ENCODE measurements around the gene SBF2. TPM values are rescaled to one million over a fixed set of nuclear protein-coding genes. Genes with fewer than 3 reads are reported as not detected.
"Not testable (repeated sequence)": the region's sequence is repeated elsewhere in the genome, so short reads cannot be mapped to it uniquely, and the experiment has no call there.

The SBF2 gene
- total RNA-seq, 1 donor = 61.2 TPM

DNA sequence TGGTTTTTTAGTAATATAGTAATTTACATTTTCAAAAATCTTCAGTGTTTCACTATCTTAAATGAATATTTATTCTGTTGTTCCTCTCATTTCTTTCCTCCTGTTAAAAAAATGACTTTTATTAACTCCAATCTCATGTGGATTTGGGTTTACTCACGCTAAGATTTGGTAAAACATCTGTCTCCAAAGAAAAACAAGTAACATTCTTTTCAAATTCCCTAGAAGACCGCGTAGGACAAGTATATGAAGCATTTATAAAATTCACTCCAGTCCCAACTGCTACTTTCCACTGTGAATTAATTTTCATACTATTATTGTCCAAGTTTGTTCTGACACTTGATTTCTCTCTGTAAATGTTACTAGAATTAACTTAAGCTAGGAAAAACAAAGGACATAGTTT lies 26.2 kb downstream of the SBF2 start:
- Histone ChIP-seq H3K36me3 (ENCODE audit: insufficient read depth, low read length) (no peaks in the 10 kb centered on the region), H3K4me1 (ENCODE audit: insufficient read depth, low read length) (peaks cover 34% of the 10 kb centered on the region), H3K4me3 (ENCODE audit: insufficient read depth, low read length) (no peak overlapping the region), H3K27me3 (ENCODE audit: insufficient read depth, low read length) (no peaks in the 10 kb centered on the region), H4K20me1 (ENCODE audit: insufficient read depth, low read length) (peaks cover 14% of the 10 kb centered on the region), H3K4me2 (ENCODE audit: insufficient read depth, low read length) (no peak overlapping the region), H2AFZ (ENCODE audit: low read length) (no peak overlapping the region), H3K9me3 (ENCODE audit: low read depth, low read length) (no peaks in the 10 kb centered on the region), H3K27ac (ENCODE audit: low read depth, low read length) (no peak overlapping the region), H3K79me2 (ENCODE audit: insufficient read depth, low read length) (peaks cover 57% of the 10 kb centered on the region)
- DNase-seq (ENCODE audit: insufficient read length, low spot score, missing footprints) = no peak
- TF ChIP-seq, protein P1, sequence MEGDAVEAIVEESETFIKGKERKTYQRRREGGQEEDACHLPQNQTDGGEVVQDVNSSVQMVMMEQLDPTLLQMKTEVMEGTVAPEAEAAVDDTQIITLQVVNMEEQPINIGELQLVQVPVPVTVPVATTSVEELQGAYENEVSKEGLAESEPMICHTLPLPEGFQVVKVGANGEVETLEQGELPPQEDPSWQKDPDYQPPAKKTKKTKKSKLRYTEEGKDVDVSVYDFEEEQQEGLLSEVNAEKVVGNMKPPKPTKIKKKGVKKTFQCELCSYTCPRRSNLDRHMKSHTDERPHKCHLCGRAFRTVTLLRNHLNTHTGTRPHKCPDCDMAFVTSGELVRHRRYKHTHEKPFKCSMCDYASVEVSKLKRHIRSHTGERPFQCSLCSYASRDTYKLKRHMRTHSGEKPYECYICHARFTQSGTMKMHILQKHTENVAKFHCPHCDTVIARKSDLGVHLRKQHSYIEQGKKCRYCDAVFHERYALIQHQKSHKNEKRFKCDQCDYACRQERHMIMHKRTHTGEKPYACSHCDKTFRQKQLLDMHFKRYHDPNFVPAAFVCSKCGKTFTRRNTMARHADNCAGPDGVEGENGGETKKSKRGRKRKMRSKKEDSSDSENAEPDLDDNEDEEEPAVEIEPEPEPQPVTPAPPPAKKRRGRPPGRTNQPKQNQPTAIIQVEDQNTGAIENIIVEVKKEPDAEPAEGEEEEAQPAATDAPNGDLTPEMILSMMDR (IDR thresholded peaks at IDR 0.05; ENCODE audit: extremely low read depth, low read depth, low read length) = no peak

- no peak overlapping the region for H3K4me3 ChIP-seq (ENCODE audit: insufficient read depth, low read length)
- DNase-seq (ENCODE audit: insufficient read length, low spot score, missing footprints) = no peak
- H2AFZ ChIP-seq (ENCODE audit: low read length) = no peak overlapping the region
- peaks cover 14% of the 10 kb centered on the region for H4K20me1 ChIP-seq (ENCODE audit: insufficient read depth, low read length)
- TF ChIP-seq, protein P1 (IDR thresholded peaks at IDR 0.05; ENCODE audit: extremely low read depth, low read depth, low read length) = no peak
- no peaks in the 10 kb centered on the region for H3K9me3 ChIP-seq (ENCODE audit: low read depth, low read length)
- H3K4me2 ChIP-seq (ENCODE audit: insufficient read depth, low read length) = no peak overlapping the region
- no peaks in the 10 kb centered on the region for H3K36me3 ChIP-seq (ENCODE audit: insufficient read depth, low read length)
- no peak overlapping the region for H3K27ac ChIP-seq (ENCODE audit: low read depth, low read length)
- H3K4me1 ChIP-seq (ENCODE audit: insufficient read depth, low read length) = peaks cover 39% of the 10 kb centered on the region
- no peaks in the 10 kb centered on the region for H3K27me3 ChIP-seq (ENCODE audit: insufficient read depth, low read length)
- peaks cover 69% of the 10 kb centered on the region for H3K79me2 ChIP-seq (ENCODE audit: insufficient read depth, low read length)
These were observed 28.1 kb downstream of the SBF2 start for GRCh38 chr11:10265936-10266335.

DNA sequence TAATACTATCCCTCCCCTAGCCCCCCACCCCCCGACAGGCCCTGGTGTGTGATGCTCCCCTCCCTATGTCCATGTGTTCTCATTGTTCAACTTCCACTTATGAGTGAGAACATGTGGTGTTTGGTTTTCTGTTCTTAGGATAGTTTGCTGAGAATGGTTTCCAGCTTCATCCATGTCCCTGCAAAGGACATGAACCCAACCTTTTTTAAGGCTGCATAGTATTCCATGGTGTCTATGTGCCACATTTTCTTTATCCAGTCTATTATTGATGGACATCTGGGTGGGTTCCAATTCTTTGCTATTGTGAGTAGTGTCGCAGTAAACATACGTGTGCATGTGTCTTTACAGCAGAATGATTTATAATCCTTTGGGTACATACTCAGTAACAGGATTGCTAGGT lies 29.3 kb downstream of the SBF2 start:
- Histone ChIP-seq H3K79me2 (ENCODE audit: insufficient read depth, low read length) (peaks cover 69% of the 10 kb centered on the region), H3K4me1 (ENCODE audit: insufficient read depth, low read length) (peaks cover 39% of the 10 kb centered on the region), H4K20me1 (ENCODE audit: insufficient read depth, low read length) (peaks cover 14% of the 10 kb centered on the region)
- not testable (repeated sequence) for DNase-seq (ENCODE audit: insufficient read length, low spot score, missing footprints); H3K9me3 ChIP-seq (ENCODE audit: low read depth, low read length); H3K27me3 ChIP-seq (ENCODE audit: insufficient read depth, low read length); H3K4me3 ChIP-seq (ENCODE audit: insufficient read depth, low read length); H3K36me3 ChIP-seq (ENCODE audit: insufficient read depth, low read length); H3K4me2 ChIP-seq (ENCODE audit: insufficient read depth, low read length); H2AFZ ChIP-seq (ENCODE audit: low read length); H3K27ac ChIP-seq (ENCODE audit: low read depth, low read length)

DNA sequence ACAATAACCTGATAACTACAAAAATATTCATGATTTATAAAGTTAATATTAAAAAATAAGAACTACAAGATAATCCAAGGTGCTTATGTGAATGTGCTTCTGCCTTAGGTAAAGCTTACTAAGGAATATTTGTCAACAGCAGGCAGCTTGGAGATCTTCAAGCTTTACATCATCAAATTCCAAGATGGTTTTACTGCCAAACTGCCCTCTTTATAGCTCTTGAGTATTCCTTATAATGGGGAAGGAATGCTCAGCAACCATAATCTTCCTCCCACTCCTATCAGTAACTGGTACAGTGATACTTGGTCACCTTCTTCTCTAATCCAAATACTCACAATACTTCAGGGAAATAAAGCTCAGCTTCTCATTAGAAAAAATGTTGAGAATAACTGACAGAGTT lies 30.1 kb downstream of the SBF2 start:
- H3K27me3 ChIP-seq (ENCODE audit: insufficient read depth, low read length) = no peaks in the 10 kb centered on the region
- no peak overlapping the region for H3K4me3 ChIP-seq (ENCODE audit: insufficient read depth, low read length)
- H3K4me1 ChIP-seq (ENCODE audit: insufficient read depth, low read length) = peaks cover 32% of the 10 kb centered on the region
- H2AFZ ChIP-seq (ENCODE audit: low read length) = no peak overlapping the region
- no peaks in the 10 kb centered on the region for H3K36me3 ChIP-seq (ENCODE audit: insufficient read depth, low read length)
- peaks cover 66% of the 10 kb centered on the region for H3K79me2 ChIP-seq (ENCODE audit: insufficient read depth, low read length)
- peaks cover 7% of the 10 kb centered on the region for H4K20me1 ChIP-seq (ENCODE audit: insufficient read depth, low read length)
- H3K9me3 ChIP-seq (ENCODE audit: low read depth, low read length) = no peaks in the 10 kb centered on the region
- peak overlapping the region; percentile 54 for H3K4me2 ChIP-seq (ENCODE audit: insufficient read depth, low read length)
- peak overlapping the region; percentile 60 for H3K27ac ChIP-seq (ENCODE audit: low read depth, low read length)
- peak; percentile 47 for DNase-seq (ENCODE audit: insufficient read length, low spot score, missing footprints)
- TF ChIP-seq, protein P1 (IDR thresholded peaks at IDR 0.05; ENCODE audit: extremely low read depth, low read depth, low read length) = no peak

Measured in osteoblast (primary cell).